A549 treated with Mapracorat at 1 μM for 4 hours (cell line): Measurements from ENCODE around the gene CNPPD1. TPM values are rescaled to one million over a fixed set of nuclear protein-coding genes. Genes with fewer than 3 reads are reported as not detected.

Experiments used
- total RNA-seq: library from RNA; stranded (reverse); fragments of 200-300 nt; extraction: Qiagen RNA extraction; gene quantifications from 5 replicates; pipeline ENCODE4 v1.2.3, GENCODE V29; 2022

Gene CNPPD1
- 37.5 to 49.4 TPM (median 49.0 TPM) in 5 replicates for total RNA-seq

DNA sequence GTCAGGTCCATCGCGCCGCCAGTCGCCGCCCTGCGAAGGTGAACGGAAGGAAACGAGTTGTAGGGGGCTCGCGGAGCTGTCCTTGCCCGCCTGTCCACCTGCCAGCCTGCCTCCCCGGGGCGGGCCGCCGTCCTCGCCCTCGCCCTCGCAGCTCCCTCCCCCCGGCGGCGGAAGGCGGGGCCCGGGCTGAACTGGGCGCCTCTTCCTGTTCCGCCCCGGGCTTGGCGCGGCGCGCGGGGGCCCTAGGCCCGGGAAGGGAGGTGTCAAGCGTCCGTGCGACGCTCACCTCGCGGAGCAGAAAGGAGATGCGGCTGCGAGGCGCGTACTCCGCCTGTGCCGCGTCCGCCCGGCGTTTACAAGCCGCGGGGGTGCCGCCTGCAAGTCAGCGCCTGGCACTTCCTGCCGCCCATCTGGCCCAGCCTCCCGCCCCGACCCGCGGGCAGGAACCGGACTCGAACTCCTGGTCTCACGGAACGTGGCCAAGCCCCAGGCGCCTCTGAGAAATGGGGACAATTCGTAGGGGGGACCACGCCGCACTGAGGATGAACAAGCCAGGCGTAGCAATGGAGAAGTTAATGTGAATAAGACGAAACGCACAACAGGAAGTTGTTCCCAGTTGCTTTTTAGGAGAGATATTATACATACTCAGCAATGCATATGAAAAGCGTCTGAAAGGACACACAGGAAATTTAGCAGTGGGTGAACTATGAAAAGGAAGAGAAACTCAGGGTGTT lies at the start of gene CNPPD1:
CNPPD1 (minus strand) TSS at position 108 of the 734 bp plus-strand sequence; CDS start at position 11, 97 bp downstream.

DNA sequence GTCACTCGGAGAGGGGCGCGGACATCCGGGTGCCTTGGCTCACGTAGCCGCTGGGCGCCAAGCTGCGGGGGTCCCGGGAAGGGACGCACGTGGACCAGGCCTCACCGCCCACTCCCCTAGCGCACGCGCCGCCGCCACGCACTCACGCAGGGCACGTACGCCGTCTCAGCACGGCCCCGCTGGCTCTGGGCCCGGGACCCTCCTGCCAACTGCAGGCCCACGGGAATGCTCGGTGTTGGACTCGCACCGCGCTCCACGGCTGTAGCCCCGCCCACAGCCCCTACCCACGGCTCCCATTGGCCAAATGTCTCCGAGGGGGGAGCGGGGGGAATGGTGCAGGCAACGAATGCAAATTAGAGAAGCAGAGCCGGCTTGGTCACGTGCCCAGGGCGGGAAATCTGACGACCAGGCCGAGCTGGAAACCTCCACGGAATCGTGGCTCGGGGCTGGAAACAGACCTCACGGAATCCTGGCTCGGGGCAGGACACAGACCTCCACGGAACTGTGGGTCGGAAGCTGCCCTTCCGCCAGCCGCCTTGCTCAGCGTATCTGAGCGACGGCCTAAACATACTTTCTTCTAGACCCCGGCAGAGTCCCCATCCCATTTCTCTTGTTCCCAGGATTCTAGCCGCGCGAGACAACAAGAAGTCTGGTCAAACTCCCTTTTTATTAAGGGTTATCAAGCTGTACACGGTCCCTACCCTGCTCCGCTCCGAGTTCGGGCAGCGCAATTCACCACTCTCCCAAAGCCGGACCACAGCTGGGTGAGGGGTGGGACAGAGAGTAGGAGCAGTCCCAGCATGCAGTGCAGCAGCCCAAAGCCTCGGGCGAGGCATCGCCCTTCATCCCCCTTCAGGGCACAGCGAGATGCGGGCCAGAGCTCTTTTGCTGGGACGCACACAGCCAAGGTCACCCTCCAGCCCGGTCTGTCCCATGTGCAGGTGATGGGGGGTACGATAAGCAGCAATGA lies 42.3 kb upstream of the CNPPD1 start, which contains the start of gene ABCB6:
ABCB6 (minus strand) TSS at position 227 of the 970 bp plus-strand sequence. CDS start 285 bp downstream, outside the sequence.

DNA sequence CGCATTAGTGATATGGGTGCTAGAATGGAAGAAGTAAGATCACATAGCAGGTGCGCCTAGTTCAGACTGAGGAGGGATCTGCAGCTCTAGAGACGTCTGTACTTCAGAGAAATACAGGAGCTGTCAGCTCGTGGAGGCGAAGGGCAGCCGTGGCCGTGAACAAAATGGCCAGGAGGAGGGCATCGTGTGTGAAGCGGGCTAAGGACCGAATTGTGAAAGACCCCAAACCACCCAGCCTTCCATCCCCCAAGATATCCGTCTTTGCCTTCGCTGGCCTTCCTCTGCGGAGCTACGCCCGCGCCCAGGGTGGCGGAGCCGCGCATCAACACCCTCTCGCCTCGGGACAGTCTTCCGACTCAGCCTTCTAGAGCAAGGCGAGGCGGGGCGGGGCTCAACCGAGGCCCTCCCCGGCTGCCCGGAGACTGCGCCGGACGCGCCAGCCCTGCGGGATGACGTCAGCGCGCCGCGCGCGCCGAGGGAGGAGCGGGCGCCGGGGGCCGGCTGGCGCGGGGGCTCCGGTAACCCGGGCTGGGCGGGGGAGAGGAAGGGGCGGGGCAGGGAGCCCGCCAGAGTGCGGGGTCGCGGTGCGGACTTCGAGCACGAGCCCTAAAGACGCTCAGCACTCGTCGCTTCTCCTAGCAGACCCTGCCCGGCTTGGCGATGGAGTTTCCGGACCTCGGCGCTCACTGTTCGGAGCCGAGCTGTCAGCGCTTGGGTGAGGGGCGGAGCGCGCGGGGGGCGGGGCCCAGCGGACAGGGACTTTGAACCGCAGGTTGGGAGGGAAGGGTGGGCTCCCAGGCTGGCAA lies 29.8 kb upstream of the CNPPD1 start, which contains the start of gene ZFAND2B:
ZFAND2B (plus strand) TSS at position 455 of the 806 bp plus-strand sequence; CDS start at position 661, 206 bp downstream.

DNA sequence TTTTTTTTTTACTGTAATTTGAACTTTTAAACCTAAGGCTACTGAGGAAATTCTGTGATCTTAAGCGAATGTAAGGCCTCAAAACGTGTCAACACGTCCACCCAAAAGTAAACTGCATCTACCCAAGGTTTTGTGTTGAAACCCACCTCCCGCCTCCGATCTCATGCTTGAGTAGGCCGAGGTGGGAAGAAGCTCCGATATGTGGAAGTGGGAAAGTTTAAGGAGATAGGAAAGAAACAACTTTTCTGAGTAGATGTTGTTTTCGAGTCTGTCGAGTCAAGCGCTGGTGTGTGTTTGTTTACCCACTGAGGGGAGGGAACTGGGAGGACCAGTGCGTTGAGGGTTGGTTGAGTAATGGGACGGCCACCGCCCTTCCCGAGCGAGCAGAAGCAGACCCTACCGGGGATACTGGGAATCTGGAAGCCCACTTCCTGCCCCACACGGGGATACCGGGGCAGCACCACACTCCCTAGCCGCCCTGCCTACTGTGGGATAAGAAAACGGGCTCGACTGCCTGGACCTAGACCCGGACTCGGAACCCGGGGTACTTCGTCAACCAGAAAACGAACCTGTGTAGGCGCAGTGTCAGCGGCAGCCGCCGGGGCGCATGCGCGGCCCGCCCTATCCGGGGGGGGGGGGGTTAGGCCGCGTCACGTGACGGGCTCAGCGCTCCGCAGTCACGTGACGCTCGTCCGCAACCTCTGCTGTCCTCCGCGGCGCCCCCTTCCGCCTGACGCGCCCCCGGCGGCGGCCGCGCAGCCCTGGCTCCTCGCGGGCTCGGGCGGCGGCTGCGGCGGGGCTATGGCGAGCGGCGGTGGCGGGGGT lies 1.0 kb upstream of the CNPPD1 start, which contains the start of gene RETREG2:
RETREG2 (plus strand) TSS at position 724 of the 825 bp plus-strand sequence; CDS start at position 802, 78 bp downstream.

DNA sequence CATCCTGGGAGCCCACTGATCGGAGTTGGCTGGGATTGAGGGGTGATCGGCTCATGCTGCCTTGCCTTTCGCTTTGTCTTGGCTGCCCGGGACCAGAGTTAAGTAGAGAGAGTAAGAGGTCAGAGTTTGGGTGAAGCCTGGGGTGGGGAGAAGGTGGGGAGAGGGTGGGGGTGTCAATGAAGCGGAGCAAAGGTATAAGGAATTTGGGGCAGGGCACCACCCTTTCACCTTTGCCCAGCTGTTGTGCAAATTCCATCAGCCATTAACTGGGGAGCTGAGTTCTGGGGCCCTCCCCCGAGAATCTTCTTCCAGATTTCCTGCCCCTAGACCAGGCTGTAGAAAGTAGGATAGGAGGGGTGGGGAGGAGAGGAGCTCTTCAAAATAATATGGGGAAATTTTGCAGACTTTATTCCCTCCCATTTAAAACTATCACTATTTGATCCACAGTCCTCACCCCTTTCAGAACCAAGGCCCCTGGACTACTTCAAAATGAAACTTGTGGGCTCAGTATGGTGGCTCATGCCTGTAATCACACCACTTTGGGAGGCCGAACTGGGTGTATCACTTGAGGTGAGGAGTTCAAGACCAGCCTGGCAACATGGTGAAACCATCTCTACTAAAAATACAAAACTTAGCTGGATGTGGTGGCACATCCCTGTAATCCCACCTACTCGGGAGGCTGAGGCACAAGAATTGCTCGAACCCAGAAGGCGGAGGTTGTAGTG lies 6.6 kb downstream of the CNPPD1 start, which contains the start of gene SLC23A3:
SLC23A3 (minus strand) TSS at position 100 of the 725 bp plus-strand sequence; CDS start at position 55, 45 bp downstream.

DNA sequence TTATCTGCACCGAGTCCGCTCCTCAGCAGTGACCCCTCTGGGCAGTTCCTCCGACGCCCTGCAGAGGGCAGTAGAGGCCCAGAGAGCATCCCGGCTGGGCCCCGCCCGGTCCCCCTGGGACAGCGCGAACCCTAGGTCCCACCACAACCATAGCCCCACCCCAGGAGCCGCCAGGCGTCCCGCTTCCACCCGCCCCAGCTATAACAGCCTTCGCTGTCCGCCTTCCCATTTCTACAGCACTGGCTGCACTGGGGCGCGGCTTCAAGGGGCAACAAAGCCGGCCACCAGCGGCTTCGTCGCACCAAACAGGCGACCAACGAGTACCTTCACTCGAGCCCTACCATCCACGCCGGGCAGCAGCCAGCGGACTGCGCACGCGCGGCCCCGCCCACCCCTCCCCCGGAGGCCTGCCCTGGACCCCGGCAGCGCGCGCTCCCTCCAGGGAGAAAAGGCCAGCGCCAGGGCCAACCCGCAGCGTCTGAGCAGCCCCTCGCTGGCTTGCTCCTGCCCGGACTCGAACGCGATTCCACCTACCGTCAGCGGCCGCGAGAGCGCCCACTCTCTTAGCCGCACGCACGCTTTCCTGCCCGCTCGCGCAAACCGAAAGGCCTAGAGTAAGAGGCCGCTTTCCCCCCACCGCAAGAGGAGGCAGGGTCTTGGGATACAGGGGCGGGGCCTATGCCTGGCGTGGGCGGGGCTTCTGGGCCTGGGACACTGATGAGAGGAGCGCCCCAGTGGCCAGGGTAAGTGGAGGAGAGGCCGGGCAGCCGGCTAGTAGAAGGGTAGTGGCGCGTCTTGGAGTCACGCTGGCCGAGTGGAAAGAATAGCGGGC lies 16.3 kb downstream of the CNPPD1 start, which contains the start of gene NHEJ1:
NHEJ1 (minus strand) TSS at position 630 of the 832 bp plus-strand sequence. CDS start 2,453 bp downstream, outside the sequence.

Other genes starting within 250 kb of the CNPPD1 start
- 3.4 to 6.2 TPM (median 4.7 TPM) in 5 replicates for gene CDK5R2, start 217.3 kb downstream of the CNPPD1 start, total RNA-seq
- not detected in 5 replicates for gene FEV, start 191.7 kb downstream of the CNPPD1 start, total RNA-seq
- gene CRYBA2, start 183.5 kb downstream of the CNPPD1 start, total RNA-seq, result not detected in 5 replicates
- 0.12 to 0.48 TPM (median 0.29 TPM) in 5 replicates for gene CFAP65, start 135.4 kb downstream of the CNPPD1 start, total RNA-seq
- gene IHH, start 116.0 kb downstream of the CNPPD1 start, total RNA-seq, result 0.30 to 0.89 TPM (median 0.53 TPM) in 5 replicates
- 15.0 to 17.9 TPM (median 17.1 TPM) in 5 replicates for gene NHEJ1, start 16.1 kb downstream of the CNPPD1 start, total RNA-seq
- gene SLC23A3, start 6.9 kb downstream of the CNPPD1 start, total RNA-seq, result 0.59 to 1.1 TPM (median 0.86 TPM) in 5 replicates
- gene RETREG2, start 1.4 kb upstream of the CNPPD1 start, total RNA-seq, result 58.9 to 86.5 TPM (median 84.0 TPM) in 5 replicates
- 17.4 to 22.2 TPM (median 21.2 TPM) in 5 replicates for gene ZFAND2B, start 29.9 kb upstream of the CNPPD1 start, total RNA-seq
- 20.0 to 39.6 TPM (median 30.0 TPM) in 5 replicates for gene ABCB6, start 42.0 kb upstream of the CNPPD1 start, total RNA-seq
- gene ATG9A, start 52.7 kb upstream of the CNPPD1 start, total RNA-seq, result 38.4 to 49.5 TPM (median 43.9 TPM) in 5 replicates
- 13.6 to 19.8 TPM (median 16.9 TPM) in 5 replicates for gene ANKZF1, start 52.9 kb upstream of the CNPPD1 start, total RNA-seq
- 5.3 to 7.4 TPM (median 5.5 TPM) in 5 replicates for gene GLB1L, start 68.5 kb upstream of the CNPPD1 start, total RNA-seq
- gene STK16, start 68.6 kb upstream of the CNPPD1 start, total RNA-seq, result 28.7 to 32.1 TPM (median 29.8 TPM) in 5 replicates
- gene TUBA4B, start 76.3 kb upstream of the CNPPD1 start, total RNA-seq, result 0.13 to 0.28 TPM (median 0.18 TPM) in 4 of 5 replicates, not detected in the other
- 250 to 402 TPM (median 282 TPM) in 5 replicates for gene TUBA4A, start 77.0 kb upstream of the CNPPD1 start, total RNA-seq
- gene DNAJB2, start 102.4 kb upstream of the CNPPD1 start, total RNA-seq, result 32.8 to 43.6 TPM (median 40.5 TPM) in 5 replicates
- 1.1 to 1.8 TPM (median 1.3 TPM) in 5 replicates for gene PTPRN, start 132.5 kb upstream of the CNPPD1 start, total RNA-seq
- gene RESP18, start 155.8 kb upstream of the CNPPD1 start, total RNA-seq, result not detected in 5 replicates
- 60.0 to 70.4 TPM (median 63.8 TPM) in 5 replicates for gene DNPEP, start 211.0 kb upstream of the CNPPD1 start, total RNA-seq
- gene DES, start 241.5 kb upstream of the CNPPD1 start, total RNA-seq, result 0.07 to 0.39 TPM (median 0.24 TPM) in 5 replicates